Nephron progenitor cell (in vitro differentiated cells): Measurements from ENCODE around the gene APOBEC3H.
A peak's percentile ranks its signal among the peaks of the same experiment; 100 is the strongest.

Experiments
- DNase-seq: peaks from one replicate; pipeline ENCODE4 v3.0.0; 2021
- H3K27ac Mint-ChIP-seq: 2 replicates; pipeline ENCODE4 v1.8.0; 2021; ENCODE audit warnings: mild to moderate bottlenecking, moderate library complexity, mixed read lengths
- H3K27me3 Mint-ChIP-seq: 2 replicates; pipeline ENCODE4 v1.8.0; 2021; ENCODE audit warnings: mild to moderate bottlenecking, low read depth, mixed read lengths; ENCODE audit not compliant: poor library complexity
- H3K36me3 Mint-ChIP-seq: 2 replicates; pipeline ENCODE4 v1.8.0; 2021; ENCODE audit warnings: low read depth, mixed read lengths
- H3K4me1 Mint-ChIP-seq: 2 replicates; pipeline ENCODE4 v1.8.0; 2021; ENCODE audit warnings: mixed read lengths
- H3K4me3 Mint-ChIP-seq: 2 replicates; pipeline ENCODE4 v1.8.0; 2021; ENCODE audit warnings: mild to moderate bottlenecking, moderate library complexity, mixed read lengths
- H3K9me3 Mint-ChIP-seq: 2 replicates; pipeline ENCODE4 v1.8.0; 2021; ENCODE audit warnings: mild to moderate bottlenecking, moderate library complexity, mixed read lengths
- TF ChIP-seq, protein P1 (sequence below): fragments of 200-600 bp; sonication (generic); IDR thresholded peaks from 2 replicates; pipeline ENCODE4 v1.5.0; 2021; ENCODE audit warnings: antibody characterized with exemption

APOBEC3H gene

DNA sequence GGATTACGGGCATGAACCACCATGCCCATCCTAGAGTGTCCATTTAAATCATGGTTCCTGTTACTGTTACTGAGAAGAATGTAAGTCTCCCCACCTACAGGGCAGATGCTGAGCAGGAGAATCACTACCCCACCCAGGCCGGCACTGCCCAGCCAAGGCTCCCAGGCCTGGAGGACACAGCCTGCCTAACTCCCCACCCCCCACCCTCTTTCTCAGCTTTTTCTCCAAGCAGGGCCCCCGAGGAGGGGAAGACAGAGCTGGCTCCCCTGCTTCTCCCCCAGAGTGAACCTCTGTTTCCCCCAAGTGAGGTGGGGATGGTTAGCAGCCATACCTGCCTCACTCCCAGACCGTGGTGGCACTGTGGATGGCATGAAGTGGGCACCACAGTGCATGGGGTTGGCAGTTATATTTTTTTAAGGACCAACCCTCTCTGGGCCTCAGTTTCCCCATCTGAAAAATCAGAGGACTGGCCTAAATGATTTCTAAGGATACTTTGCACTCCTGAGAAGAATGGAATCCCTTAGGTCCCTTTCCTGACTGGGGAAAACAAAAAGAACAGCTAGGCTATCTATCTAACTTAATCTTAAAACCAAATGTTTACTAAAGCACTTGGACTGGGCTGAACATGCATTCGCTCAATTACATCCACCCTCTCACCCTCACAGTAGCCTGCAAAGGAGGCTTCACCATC is 50.4 kb downstream of the APOBEC3H start:
- no peak for DNase-seq
- Mint-ChIP-seq H3K27me3 (peaks cover 31% of the 10 kb centered on the region), H3K27ac (no peak overlapping the region), H3K4me1 (peaks cover 46% of the 10 kb centered on the region), H3K36me3 (no peaks in the 10 kb centered on the region), H3K4me3 (no peak overlapping the region), H3K9me3 (no peaks in the 10 kb centered on the region)
- TF ChIP-seq, protein P1, sequence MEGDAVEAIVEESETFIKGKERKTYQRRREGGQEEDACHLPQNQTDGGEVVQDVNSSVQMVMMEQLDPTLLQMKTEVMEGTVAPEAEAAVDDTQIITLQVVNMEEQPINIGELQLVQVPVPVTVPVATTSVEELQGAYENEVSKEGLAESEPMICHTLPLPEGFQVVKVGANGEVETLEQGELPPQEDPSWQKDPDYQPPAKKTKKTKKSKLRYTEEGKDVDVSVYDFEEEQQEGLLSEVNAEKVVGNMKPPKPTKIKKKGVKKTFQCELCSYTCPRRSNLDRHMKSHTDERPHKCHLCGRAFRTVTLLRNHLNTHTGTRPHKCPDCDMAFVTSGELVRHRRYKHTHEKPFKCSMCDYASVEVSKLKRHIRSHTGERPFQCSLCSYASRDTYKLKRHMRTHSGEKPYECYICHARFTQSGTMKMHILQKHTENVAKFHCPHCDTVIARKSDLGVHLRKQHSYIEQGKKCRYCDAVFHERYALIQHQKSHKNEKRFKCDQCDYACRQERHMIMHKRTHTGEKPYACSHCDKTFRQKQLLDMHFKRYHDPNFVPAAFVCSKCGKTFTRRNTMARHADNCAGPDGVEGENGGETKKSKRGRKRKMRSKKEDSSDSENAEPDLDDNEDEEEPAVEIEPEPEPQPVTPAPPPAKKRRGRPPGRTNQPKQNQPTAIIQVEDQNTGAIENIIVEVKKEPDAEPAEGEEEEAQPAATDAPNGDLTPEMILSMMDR: no peak

DNA sequence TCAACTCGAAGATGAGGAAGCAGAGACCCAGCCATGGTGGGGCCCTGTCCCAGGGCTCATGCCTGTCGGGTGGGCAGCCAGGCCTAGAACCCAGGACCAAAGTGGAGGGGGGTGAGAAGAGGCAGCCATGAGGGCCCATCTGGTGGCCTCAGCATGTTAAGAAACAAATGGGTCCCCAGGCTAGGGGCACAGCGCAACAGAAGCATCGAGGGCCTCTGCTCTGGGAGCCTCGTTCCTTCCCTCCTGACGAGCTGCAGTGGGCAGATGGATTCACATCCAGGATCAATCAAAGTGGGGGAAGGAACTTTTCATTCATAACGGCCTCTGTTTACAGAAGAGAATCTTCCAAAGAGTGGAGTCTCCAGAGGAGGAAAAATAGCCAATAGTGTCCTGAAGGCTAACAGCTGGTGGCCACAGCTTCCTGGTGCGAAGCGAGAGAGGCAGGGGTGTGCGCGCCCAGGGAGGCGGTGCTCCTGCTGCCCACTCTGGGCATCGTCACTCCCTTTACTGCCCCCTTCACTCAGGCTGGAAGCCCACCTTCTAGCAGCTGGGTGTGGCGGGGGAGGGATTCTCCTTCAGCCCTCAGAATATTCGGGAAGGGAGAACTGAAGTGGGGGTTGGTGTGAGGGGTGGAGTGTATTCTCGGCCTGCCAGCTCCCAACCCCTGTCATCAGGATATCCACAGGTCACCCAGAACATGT is 51.1 kb downstream of the APOBEC3H start:
- Mint-ChIP-seq H3K4me3 (no peak overlapping the region), H3K9me3 (no peaks in the 10 kb centered on the region), H3K27ac (no peak overlapping the region), H3K36me3 (no peaks in the 10 kb centered on the region), H3K27me3 (peaks cover 36% of the 10 kb centered on the region), H3K4me1 (peaks cover 41% of the 10 kb centered on the region)
- no peak for DNase-seq
- TF ChIP-seq, protein P1: no peak

DNA sequence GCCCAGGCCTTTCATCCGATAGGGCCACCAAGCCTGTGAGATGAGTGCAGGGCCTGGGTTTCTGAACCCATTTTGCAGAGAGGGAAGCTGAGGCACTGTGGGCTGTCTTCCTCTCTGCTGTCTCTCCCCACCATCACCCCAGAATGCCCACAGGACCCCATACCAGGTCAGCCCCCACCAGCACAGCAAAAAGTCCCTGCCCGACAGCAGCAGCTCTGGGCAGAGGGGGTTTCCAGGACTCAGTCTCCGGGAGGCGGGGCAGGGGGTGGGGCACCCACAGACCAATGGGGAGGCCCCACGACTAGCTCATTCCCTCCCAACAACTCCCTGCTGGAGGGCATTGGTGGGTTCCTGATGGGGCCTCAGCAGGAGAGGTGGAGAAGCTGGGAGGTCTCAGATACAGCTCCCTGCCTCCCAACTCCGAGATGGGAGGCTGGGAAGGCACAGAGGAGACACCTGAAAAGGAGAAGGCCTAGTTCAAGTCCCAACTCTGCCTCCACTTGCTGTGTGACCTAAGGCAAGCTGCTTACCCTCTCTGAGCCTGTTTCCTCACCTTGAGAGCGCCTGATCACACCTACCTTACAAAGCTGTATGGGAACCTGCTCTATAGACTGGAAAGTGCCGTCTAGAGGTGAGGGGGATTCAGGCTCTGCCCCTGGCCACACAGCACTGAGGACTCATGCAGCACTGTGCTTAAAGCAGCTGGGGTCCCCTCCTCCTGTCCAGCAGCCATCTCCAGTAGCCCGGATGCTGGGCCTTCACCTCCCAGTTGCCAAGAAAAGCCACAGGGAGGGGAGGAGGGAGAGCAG is 51.9 kb downstream of the APOBEC3H start:
- H3K27me3 Mint-ChIP-seq: peaks cover 39% of the 10 kb centered on the region
- H3K9me3 Mint-ChIP-seq: no peaks in the 10 kb centered on the region
- H3K27ac Mint-ChIP-seq: no peak overlapping the region
- TF ChIP-seq, protein P1: no peak
- no peaks in the 10 kb centered on the region for H3K36me3 Mint-ChIP-seq
- peak; percentile 52 for DNase-seq
- peaks cover 39% of the 10 kb centered on the region for H3K4me1 Mint-ChIP-seq
- no peak overlapping the region for H3K4me3 Mint-ChIP-seq

DNA sequence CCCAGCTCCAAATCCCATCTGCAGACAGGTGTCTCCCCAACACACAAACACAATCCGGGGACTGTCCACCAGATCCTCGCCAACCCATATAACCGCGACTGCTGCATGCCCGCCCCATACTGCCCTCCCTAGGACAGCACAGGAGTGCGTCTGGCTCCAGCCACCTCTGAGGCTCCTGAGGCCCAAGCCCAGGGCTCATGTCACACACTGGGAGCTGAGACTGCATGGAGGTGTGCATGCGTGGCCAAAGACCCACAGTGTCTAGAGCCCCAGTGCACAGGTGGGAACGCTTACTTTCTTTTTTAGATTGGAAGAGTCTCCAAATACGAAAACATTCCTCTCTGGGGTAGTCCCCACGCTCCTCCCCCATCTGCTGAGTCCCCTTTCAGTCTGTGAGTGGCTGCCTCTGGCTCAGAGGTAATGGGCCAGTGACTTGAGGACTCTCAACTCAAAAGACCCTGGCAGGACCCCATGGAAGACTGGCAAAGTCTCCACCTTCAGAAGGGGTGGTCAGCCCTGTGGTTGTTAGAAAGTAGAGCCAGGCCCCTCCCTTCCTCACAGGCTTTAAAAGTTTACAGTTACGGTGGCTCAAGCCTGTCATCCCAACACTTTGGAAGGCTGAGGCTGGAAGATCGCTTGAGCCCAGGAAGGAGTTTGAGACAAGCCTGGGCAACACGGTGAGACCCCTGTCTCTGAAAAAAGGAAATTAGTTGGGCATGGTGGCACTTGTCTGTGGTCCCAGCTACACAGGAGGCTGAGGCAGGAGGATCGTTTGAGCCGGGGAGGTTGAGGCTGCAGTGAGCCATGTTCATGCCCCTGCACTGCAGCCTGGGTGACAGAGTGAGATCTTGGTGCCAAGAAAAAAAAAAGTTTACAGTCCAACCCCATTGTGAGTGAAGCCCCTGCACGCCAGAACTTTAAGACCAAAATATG is 53.1 kb downstream of the APOBEC3H start:
- Mint-ChIP-seq H3K36me3 (no peaks in the 10 kb centered on the region), H3K27me3 (peaks cover 43% of the 10 kb centered on the region), H3K27ac (no peak overlapping the region), H3K4me3 (peak overlapping the region; percentile 76), H3K9me3 (no peaks in the 10 kb centered on the region), H3K4me1 (peaks cover 30% of the 10 kb centered on the region)
- TF ChIP-seq, protein P1: no peak
- no peak for DNase-seq

DNA sequence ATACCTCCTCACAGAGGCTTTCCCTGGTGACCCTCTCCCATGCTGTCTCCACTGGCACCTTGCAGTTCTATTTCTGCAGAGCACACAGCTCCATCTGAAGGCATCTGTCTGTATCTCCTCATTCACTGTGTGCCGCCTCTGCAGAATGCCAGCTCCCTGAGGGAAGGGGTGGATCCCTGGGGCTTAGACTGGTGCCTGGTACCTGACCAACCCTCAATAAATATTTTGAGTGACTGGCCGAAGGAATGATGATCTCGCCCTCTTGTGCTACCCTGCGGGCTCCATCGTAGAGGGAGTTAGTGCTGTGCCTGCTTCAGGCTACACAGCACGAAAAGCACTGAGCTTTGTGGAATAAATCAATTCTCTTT is 53.8 kb downstream of the APOBEC3H start:
- H3K27ac Mint-ChIP-seq: no peak overlapping the region
- TF ChIP-seq, protein P1: no peak
- peaks cover 49% of the 10 kb centered on the region for H3K27me3 Mint-ChIP-seq
- H3K4me1 Mint-ChIP-seq: peaks cover 30% of the 10 kb centered on the region
- DNase-seq: no peak
- H3K9me3 Mint-ChIP-seq: no peaks in the 10 kb centered on the region
- no peaks in the 10 kb centered on the region for H3K36me3 Mint-ChIP-seq
- peak overlapping the region; percentile 76 for H3K4me3 Mint-ChIP-seq
